Stimulated activated CD8-positive, alpha-beta memory T cell treated with anti-CD3 and anti-CD28 coated beads, Interleukin-4, amount 100 ng/mL, for 4 hours (primary cell): ENCODE results near the gene ARHGEF28.

ENCODE experiments used
- DNase-seq, 2 donors: peaks; one replicate each; pipeline ENCODE4 v3.0.0-alpha.2; 2020; ENCODE audit warnings: low read depth in 2 of 2, low spot score in 1 of 2

The ARHGEF28 gene

DNA sequence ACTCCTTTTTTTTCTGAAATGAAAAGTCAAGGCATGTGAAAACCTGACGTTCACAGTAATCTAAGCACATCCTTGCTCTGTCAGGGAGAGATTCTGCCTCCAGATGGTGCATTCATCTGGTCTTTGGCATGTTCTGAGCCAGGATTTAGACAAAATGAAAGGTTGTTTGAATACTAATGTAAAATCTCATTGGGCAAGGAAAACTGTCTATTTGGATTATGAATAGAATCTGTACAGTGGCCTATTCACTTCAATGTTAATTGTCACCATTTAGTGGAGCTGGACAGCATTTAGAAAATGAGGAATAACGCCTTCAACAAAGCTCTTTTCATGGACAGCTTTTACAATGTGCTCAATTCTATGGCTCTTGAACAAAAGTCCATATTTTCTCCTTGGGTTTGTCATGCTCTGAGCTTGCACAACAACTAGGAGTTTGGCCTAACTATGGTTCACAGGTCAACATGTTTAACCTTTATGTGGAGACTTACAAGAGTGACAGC, 28.9 kb downstream of the ARHGEF28 start:
- no peak for DNase-seq

DNA sequence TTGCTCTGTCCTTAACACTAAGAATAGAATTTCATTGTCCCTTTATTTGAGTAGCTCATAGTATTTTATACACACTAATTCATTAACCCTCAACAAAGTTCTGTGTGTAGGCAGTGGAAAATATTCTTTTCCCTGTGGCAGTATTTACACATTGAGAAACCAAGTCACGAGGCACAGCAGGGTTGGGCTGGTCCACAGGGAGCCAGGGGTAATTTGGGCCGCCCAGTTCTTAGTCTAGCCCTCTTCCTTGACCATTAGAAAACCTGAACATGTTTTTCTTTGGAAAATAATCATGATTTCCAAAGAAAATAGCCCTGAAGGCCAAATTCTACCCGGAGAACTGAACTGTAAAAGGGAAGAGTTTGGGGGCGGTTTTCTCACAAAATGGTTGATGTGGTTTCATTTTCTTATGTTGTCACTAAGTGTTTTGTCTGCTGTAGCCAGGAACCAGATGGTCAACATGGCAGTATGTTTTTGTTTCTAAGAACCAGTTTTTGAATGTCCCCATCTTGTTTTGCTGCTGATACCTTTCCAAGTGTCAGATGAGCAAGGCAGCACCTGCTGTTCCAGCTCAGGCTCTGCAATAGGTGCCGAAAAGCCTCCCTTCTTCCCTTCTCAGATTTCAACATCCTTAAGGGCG, 29.6 kb downstream of the ARHGEF28 start:
- no peak for DNase-seq

DNA sequence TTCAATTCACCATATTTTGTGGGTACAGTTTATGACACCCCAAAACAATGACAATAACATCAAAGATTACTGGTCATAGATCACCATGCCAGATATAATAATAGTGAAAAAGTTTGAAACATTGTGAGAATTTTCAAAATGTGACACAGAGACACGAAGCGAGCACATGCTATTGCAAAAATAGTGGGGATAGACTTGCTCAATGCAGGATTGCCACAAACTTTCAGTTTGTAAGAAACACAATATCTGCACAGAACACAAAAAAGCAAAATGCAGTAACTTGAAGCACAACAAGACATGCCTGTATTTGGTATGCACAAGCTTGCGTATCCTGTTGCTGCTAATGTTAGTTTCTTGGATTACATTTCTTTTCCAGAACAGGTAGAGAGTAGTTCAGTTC, 35.8 kb downstream of the ARHGEF28 start:
- no peak for DNase-seq

DNA sequence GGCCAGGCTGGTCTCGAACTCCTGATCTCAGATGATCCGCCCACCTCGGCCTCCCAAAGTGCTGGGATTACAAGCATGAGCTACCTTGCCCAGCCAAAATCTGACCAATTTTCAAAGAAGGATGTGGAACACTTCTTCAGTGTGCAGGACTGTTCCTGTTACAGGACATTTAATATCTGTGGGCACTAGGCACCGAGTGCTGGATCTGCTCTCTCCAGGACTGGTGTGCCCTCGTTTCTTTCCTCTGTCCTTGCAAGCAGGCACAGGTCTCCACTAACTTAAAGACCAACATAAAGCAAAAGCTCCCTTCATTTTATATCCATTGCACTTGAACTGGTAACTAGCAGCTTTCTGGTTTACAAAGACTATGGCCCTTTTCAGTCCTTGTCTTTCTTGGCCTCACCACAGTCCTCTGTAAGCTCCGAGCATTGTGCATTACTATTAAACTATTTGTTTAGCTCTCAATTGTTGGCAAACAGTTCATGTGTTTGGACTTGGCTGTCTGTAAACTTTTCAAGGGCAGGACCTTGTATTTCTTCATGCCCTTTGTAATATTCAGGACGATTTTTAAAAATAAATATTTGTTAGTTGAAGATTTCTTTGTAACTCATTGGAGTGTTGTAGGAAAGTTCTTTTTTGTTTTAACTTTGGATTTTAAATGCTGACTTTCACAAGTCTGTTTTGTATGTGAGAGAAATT, 37.3 kb downstream of the ARHGEF28 start:
- DNase-seq, result no peak

DNA sequence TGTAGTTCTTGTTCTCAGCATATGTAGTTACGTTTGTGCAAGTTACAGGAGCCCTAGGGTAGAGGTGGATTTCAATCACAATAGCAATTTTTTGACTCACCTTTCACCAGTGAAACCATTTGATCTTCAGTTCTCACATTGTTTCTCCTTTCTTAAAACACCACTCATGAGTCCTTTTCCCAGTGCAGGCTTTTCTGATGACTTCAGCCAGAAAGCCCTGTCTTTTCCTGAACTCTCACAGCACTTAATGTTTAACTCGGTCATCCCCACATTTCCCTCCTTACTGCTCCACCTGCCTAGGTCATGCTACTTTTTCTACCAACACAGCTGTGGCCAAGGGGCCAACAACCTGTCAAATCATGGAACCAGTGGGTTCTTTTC, 37.9 kb downstream of the ARHGEF28 start:
- no peak for DNase-seq

DNA sequence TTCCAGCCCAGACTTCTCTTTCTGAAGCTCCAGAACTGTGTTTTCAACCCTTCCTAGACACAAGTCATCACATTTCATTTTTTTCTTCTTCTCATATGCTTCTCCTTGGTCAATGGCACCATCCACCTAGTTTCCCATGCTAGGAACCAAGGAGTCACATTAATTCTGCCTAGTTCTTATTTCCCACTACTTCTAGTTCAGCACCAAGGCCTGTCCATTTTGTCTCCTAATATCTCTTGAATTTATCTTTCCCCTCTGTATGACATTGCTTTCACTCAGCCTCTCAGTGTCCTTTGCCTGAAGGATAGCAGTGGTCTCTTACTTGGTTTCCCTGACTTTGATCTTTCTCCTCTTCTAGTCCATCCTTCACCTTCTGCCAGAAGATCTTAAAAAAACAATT, 38.8 kb downstream of the ARHGEF28 start:
- no peak for DNase-seq

DNA sequence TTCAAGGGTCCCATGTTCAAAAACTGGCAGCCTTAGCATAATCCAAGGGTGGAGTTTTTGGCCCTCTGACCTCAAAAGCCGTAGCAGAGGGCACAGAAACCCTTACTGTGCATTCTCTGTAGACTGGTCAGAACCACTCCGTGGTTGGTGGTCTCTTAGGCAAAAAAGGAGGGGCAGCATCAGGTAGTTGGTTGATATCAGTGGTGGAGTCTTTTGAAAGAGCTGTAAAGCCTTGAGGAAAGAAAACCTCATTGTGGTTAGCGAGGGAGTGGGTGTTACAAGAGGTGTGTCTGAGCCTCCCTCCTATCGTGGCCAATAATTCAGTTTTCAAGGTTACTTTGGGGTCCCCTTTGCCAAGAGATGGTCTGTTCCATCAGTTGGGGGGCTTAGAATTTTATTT, 40.9 kb downstream of the ARHGEF28 start:
- DNase-seq, result no peak

DNA sequence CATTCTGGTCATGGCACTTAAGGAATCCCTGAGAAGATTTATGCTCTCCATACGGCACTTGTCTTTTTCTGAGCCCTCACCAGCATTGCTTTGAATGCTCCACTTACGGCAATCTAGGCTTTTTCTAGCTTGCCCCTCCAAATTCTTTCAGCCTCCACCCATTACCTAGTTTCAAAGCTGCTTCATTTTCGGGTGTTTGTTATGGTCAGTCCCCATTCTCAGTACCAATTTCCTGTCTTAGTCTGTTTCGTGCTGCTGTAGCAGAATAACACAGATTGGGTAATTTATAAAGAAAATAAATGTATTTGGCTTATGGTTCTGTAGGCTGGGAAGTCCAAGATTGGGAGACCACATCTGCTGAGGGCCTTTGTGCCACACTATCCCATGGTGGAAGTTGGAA, 42.0 kb downstream of the ARHGEF28 start:
- no peak for DNase-seq

DNA sequence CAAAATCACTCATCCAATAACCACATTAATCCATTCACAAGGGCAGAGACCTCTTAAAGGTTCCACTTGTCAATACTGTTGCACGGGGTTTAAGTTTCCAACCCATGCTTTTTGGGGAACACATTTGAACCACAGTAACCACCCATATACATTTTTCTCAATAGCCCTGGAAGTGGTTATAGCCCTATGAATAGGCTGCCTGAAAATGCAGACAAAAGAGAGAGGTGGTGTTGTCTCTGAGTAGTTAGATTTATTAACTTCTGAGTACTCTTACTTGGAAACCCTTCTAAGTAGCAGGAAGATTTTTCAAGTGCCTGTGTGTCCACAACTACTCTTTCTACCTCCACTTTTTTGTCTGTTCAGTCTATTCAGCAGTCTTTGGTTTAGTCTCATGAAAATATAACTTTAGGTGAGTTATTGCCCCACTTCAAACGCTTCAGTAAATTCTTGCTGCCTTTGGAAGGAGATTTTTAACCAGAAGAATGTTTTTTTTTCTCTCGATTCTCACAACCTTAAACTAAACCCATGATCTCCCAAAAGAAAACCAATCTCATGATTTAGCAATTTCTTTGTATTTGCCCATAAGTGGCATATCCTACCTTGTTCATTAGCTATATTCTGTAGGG, 42.6 kb downstream of the ARHGEF28 start:
- DNase-seq, result no peak

DNA sequence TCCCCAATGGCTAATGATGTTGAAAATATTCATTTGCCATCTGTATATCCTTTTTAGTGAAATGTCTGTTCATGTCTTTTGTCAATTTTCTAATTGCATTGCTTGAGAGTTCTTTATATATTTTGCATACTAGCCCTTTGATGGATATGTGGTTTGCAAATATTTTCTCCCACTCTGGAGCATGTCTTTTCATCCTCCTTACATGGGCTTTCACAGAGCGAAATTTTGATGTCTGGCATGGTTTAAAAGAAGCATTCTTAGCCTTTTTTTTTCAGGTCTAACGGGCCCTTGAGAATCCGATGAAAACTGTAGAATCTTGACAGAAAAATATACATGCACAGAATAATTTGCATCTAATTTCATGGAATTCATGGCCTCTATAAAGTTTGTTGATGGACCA, 44.7 kb downstream of the ARHGEF28 start:
- DNase-seq, result no peak

DNA sequence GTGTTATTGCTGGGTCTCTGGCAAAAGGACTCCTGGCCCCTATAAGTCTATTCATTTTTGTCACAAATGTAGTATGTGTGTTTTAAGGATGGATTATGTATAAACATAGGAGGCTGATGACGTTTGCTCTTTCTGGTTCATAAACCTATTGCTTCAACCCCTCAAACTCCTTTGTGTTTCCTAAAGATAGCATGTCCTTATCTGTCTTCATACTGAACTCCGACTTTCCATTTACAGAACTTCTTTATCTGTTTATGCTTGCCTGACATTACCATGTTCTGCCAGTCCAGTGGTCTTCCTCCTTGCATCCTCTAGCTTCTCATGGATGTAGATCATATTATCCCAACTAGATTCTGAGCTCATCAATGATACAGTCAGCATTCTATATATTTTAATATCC, 46.1 kb downstream of the ARHGEF28 start:
- no peak for DNase-seq

DNA sequence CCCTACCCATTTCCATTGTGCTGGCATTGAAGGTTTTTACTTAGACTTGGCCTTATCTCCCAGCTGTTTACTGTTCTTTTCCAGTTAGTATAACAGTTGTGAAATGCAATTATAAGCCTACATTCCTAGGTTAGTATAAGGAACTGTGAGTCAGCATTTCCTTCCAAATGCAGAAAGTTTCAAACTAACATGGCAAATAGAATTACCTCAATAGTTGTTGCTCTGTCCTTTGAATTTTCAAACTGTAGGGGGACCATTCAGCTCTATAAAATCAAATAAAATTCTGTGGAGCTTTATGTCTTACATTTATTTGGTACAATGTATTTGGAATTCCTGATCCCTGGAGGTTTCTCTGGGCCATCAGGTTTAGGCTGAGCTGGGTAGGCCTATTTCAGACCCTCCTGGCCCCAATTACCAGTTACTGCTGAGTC, 47.2 kb downstream of the ARHGEF28 start:
- no peak for DNase-seq

DNA sequence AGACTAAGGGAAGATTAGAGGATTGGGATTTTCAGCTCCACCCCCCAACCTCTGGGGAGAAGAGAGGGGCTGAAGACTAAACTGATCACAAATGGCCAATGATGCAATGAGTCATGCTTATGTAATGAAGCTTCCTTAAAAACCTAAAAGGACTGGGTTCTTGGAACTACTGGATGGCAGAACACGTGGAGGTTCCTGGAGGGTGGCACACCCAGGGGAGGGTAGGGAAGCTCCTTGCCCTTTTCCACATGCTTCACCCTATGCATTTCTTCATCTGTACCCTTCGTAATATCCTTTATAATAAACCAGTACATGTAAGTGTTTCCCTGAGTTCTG, 48.6 kb downstream of the ARHGEF28 start:
- DNase-seq, result no peak

DNA sequence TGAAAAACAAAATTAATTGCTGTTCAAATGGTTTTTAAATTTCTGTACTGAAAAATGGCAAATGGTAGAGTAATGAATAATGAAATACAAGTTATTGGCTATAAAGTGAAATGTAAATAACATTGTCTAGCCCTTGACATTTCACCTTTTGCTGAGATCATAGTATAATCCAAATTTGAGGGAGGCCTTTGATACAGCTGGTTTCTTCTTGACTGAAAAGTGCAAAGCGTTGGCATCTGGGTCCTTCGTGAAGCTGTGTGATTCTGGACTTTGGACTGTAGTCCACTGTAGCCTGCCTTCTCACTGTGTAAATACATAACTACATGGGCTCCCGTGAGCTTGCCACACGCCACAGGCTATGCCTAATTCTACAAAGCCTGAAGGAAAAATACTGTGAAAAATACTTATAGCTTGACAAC, 52.3 kb downstream of the ARHGEF28 start:
- no peak for DNase-seq

DNA sequence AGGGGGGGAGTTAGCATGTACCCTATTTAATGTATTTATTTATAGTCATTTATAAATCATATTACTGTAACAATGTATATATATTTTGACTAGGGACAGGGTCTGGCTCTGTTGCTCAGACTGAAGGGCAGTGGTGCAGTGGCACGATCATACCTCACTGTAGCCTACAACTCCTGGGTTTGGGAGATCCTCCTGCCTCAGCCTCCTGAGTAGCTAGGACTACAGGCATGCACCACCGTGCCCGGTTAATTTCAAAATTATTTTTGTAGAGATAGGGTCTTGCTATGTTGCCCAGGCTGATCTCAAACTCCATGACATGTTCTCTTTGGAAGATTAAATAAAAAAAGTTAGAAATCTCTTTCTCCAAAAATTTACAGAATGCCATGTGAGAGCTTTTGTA, 52.8 kb downstream of the ARHGEF28 start:
- no peak for DNase-seq

DNA sequence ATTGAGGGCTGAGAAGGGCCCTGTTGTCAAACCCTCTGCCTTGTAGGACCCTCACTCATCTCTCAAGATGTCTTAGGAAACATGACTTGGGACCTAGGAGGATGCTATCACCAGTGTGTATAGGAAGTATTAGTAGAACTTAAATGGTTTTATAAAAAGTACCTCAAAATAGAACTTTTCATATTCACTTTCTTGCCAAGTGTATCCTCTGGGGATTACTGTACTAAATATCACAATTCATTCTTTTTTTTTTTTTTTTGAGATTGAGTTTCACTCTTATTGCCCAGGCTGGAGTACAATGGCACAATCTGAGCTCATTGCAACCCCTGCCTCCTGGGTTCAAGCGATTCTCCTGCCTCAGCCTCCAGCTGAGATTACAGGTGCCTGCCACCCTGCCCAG, 56.2 kb downstream of the ARHGEF28 start:
- no peak for DNase-seq

DNA sequence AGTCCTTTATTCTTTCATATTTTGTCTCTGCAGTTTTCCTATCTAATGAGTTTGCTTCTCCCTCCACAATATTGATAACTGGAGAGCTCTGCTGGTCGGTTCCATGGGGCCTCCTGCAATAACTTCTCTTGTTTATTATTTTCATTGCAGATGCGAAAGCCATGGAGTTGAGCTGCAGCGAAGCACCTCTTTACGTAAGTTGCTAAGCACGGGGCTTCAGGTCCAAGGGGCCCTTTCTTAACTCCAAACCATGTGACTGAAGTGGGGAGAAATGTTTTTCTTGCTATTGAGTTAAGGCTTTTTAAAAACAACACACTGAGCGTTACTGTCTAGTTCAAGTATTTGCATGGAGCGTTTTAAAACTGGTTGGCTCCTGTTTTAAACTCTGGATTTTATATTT, 58.7 kb downstream of the ARHGEF28 start:
- DNase-seq, result no peak

DNA sequence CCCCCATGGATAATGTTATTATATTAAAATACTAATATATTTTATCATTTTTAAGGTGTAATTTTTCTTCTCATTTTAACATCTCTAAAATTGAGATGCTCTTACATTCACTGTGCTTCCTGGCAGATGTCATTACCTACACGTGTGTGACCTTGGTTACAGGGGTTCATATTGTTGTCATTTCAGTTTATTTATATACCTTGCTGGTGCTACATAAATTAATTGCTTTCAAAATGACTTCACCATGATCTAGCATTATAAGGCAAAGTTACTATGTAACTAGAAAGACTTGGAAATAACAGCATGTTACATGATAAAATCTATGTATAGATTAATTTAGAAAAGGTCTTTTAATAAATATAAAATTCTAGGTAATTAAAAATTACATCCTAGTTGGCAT, 60.9 kb downstream of the ARHGEF28 start:
- no peak for DNase-seq

DNA sequence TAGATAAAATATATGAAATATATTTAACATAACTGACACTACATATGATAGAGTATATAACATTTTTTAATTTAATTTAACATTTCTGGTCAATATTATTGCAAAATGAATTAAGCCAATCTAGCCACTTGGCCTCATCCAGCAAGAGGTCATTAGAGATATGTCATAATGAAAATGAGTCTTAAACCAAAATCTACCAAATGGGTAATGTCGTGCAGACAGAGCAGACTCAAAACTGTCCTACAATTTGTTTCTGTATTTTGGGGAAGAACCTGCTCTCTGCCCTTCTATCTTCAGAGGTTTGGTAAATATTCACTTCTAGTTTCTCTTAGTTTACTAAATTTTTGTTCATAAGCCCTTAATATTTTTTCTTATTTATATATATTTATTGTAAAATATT, 61.4 kb downstream of the ARHGEF28 start:
- DNase-seq, result no peak

DNA sequence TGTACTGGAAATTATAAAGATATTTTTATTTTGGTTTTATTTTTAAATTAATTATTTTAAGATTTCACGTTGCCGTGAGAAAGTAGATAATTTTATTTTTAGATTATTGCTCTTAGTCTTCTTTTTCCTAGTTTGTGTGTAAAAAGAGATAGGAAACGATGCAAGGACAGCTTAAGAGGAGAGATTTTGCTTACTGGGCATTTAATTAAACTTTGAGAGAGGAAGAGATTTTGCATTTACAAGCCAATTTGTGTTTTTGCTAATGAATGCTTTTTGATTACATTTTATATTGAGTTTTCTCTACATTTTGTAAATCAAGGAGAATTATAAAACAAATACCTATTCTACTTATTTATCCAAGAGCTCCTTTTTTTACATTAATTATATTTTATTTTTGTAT, 64.0 kb downstream of the ARHGEF28 start:
- no peak for DNase-seq

DNA sequence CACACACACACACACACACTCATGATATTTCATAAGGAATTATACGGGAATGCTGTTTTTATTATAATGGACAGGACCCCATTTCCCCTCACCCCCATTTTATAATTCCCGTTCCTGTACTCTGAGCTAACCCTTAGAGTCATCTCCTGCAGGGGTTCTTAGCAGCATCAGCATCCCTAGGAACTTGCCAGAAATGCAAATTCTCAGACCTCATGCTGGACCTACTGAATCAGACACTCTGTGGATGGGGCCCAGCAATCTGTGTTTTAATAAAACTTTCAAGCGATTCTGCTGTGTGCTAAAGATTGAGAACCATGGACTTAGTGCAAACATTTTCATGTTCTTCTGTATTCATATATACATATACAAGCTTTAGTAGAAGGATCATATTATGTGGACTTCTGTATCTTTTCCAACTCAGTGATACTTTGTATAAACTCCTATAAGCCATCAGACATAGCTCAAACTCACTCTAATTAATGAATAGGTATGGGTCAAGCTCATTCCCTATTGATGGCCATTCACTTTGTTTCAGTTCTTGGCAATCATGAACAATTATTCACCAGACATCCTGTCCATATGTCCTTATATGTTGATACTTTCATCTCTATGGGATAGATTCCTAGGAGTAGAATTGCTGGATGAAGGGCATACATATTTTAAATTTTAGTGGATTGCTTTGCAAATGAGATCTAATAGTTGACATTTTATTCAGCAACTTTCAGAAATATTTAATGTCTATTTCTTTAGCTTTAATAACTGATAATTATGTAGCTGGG, 65.5 kb downstream of the ARHGEF28 start:
- DNase-seq, result no peak

DNA sequence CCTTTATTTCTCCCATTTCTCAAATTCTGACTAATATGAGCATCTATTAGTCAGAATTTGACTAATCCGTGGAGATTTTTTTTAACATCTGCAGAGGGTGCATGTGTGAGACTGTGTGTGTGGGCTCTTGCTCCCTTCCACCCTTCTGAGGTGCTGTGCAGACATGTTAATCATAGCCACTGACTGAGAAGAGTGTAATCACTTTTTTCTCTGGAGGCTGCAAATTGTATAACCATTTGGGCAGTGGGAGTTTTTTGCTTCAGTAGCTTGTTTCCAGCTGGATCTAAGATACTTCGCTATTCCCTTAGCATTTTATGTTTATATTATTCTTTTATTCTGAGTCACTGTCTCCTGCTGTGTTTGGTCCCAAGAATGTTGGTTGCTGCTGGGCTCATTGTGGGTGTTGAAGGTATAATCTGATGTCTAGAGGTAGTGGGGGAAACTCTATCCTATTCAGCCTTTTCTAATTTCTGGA, 66.2 kb downstream of the ARHGEF28 start:
- no peak for DNase-seq
